GM18505 (cell line): ENCODE measurements around the gene PAQR7.

Experiments used
- ATAC-seq: cut with Tn5 transposase; IDR thresholded peaks from one replicate; pipeline ENCODE4 v1.9.1; 2021; ENCODE audit not compliant: unreplicated experiment
- POLR2A ChIP-seq: IDR thresholded peaks from 4 replicates; pipeline ENCODE4 v1.6.1; 2011; ENCODE audit warnings: borderline replicate concordance; ENCODE audit not compliant: insufficient read depth, insufficient read length; ENCODE audit errors: extremely low read depth

The PAQR7 gene, protein sequence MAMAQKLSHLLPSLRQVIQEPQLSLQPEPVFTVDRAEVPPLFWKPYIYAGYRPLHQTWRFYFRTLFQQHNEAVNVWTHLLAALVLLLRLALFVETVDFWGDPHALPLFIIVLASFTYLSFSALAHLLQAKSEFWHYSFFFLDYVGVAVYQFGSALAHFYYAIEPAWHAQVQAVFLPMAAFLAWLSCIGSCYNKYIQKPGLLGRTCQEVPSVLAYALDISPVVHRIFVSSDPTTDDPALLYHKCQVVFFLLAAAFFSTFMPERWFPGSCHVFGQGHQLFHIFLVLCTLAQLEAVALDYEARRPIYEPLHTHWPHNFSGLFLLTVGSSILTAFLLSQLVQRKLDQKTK

DNA sequence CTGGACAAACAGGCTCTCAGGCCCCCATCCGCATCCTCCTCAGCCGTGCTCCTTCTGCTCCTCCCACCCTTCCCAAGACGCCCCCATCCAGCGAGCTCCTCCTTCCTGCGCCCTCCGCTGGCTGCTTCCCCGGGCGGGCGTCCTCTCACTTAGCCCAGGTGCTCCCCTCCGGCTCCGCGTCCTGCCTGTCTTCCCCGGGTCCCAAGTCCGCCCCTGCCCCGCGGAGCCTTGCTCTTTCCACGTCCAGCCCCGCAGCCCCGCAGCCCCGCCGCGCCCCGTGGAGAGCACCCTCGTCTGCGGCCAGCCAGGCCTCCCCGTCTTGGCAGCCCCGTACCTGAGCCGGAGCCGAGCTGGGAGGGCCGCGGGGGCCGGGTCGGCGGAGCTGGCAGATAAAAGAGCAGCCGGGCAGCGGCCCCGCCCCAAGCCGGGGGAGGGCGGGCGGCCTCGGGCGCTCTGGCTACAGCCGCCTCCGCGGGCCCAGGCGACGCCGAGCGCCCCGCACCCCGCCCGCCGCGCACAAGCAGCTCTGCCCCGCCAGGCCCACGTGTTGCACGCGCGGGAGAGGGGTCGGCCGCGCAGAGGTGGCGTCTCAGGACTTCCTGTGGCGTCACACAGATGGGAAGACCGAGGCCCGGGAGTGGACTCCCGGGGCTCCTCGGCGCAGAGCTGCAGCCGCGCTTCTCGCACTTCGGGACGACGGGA lies at the start of gene PAQR7:
Gene PAQR7, minus strand, starts transcription at position 555 of the 702 bp plus-strand sequence. CDS start 11,869 bp downstream, outside the sequence.
- ATAC-seq: no peak
- peak; percentile 51 for TF ChIP-seq POLR2A

DNA sequence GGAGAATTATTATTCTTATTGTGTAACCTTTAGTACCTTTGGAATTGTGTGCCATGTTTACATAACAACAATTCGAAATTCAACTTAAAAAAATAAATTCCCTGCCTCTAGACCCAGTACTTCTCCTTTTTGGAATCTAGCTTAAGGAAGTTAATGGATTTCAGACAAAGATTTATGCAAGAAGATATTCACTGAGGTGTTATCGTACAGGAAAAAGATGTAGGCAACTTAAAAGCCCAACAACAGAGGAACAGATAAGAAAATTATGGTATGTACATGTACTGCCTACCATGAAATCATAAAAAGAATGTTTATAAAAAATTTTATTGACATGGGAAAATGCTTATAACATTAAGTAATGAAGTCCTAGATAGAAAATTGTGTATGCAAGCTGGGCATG lies 48.9 kb upstream of the PAQR7 start:
- ATAC-seq: no peak
- no peak for TF ChIP-seq POLR2A

DNA sequence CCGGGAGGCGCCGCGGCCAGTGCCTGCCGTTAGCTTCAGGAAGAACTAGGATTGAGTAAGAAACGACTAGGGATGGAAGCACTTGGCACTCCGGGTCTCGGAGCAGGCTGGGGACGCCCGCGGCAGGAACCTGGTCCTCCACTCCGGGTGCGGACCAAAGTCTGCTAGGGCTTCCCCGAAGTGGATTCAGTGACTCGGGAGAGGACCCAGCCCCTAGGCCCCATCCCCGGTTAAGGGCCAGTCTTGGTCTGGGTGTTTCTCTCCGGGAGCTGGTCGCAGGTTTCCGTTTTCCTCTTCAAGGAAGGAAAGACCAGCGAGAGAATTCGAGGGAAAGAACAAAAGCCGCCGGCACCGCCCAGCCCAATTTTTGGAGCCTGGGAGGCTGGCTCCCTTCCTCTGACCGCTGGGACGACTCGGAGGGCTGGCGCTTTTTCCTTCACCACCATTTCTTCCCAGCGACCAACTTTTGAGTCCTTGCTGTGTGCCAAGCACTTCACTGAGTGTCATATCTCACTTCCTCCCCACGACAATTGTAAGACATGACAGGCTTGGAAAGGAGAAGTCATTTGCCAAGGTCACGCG lies 47.6 kb upstream of the PAQR7 start:
- TF ChIP-seq POLR2A: no peak
- ATAC-seq: no peak

DNA sequence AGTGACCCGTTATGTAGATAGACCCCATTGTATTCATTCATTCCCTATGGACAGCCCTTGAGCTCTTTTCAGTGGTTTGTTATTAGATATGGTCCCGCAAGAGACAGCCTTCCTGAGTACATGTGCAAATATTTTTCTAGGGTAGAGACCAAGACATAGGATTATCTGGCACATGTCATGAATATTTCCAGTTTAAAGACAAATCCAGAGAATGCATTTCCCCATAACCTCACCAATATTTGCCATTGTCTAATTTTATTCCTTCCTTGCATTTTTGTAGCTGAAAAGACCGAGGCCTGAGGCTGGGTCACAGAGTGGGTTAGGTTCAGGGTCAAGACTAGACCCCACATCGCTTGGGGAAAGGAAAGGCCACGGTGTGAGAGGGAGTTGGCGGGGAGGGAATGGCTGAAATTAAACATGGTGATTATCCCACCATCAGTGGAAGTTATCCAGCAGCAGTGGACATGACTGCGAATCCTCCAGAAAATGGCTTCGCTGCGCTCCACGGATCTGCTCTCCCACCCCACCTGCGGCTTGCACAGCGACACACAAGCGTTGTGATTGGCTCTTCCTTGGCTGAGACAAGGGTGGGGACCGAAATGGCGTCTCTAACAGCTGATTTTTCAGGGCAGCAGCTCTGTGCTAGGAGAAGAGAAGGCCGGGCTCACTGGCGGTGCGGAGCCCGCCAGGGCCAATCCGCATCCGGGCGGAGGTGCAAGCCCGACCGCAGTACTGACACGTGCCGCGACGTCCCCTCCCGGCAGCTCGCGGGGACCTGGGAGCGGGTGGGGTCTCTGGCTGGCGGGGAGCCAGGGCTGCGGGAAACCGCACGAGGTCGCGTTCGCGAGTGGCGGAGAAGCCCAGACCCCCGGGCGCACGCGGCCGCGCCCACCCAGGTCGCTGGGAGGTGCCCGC lies 46.8 kb upstream of the PAQR7 start:
- no peak for TF ChIP-seq POLR2A
- ATAC-seq: no peak

DNA sequence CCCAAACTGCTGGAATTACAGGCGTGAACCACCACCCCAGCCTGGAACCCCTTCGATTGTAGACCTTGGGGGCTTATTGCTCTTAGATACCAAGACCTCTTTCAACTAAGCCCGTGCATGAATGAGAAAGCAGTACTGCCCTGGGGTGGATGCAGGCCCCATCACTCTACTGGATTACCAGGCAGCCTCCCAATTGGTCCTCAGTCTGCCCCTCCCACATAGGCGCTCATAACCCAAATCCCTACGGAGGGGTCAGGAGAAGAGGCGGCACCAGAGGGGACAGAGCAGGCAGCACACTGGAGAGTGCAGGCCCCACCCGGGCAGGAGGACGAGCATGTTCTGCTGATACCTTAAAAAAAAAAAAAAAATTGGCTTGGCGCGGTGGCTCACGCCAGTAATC lies 43.1 kb upstream of the PAQR7 start:
- TF ChIP-seq POLR2A: no peak
- ATAC-seq: no peak

DNA sequence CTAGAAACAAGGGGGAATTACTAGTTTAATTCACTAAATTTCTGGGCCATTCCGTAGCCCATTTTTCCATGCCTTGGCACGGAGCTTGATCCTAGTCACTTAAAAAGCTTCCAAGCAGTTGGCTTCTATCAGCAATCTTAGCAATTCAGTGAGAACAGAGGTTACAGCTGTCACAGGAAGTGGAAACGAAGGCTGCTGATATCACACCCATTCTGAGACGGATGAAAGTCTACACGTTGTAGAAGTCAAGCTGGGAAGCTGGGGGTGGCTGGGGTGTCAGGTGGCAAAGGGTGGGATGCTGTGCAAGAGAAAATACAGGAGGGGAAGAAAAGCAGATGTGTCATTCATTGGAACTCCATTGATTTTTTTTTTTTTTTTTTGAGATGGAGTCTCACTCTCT lies 42.5 kb upstream of the PAQR7 start:
- no peak for TF ChIP-seq POLR2A
- no peak for ATAC-seq

DNA sequence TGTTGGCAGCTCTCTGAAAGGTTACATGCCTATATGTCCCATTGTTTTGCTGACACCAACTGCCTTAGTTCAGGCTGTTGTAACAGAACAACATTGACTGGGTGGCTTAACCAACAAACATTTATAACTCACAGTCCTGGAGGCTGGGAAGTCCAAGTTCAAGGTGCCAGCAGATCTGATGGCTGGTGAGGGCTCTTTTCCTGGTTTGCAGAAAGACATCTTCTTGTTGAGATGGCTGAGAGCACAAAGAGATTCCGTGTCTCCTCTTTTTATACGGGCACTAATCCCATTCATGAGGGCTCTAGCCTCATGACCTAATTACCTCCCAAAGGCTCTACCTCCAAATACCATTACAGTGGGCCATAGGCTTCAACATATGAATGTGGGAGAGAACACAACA lies 41.0 kb upstream of the PAQR7 start:
- no peak for TF ChIP-seq POLR2A
- no peak for ATAC-seq

DNA sequence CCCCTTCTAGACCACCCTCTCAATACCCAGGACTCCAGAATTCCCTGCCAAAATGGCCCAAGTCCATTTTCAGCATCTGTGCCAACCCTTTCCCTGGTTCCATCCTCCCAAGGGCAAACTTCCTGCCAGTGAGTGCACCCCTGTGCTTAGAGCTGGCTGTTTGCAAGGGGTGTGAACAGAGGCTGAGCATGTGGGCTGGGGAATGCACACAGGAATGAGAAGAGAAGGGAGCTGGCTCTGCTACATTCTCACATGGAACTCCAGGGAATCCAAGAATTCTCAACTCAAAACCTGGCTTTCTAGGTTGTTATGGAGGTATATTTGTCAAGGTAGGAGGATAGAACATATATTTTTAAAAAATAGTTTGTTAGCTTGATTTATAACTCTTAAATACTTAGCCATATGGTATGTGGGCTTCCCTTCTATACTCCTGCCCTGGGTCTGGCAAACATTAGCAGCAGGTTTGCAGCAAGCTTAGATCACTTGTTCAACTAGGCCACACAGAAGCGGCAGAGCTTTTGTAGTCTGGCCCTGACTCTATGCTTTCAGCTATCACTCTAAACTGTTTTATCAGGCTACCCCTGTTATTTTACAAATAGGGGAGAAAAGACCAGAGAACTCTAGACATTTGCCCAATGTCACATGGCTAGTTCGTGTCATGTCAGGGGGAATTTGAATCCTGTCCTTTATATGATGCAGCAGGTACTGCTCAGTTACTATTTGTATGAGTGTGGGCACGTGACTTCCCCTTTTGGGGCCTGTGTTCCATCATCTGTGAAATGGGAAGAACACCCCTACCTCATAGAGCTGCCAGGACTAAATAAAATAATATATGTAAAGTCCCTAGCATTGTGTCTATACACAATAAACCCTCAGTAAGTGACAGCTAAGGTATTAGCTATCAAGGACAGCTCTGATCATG lies 38.8 kb upstream of the PAQR7 start:
- ATAC-seq: no peak

DNA sequence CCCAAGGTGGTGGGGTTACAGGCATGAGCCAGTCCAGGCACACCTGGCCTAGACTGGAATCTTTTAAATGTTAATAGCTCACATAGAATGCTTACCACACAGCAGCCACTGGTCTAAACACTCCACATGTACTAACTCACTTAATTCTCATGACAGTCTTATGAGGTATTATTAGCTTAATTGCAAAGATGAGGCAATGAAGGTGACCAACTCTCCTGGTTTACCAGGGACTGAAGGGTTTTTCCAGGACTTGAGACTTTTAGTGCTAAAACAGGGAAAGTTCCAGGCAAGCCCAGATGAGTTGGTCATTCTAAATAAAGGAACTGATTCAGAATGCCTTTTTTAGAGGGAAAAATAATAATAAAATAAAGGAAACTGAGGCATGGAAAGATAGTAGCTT lies 37.7 kb upstream of the PAQR7 start:
- no peak for ATAC-seq
- no peak for TF ChIP-seq POLR2A

More for the DNA sequence above, 38.8 kb upstream of the PAQR7 start:
- no peak for TF ChIP-seq POLR2A

DNA sequence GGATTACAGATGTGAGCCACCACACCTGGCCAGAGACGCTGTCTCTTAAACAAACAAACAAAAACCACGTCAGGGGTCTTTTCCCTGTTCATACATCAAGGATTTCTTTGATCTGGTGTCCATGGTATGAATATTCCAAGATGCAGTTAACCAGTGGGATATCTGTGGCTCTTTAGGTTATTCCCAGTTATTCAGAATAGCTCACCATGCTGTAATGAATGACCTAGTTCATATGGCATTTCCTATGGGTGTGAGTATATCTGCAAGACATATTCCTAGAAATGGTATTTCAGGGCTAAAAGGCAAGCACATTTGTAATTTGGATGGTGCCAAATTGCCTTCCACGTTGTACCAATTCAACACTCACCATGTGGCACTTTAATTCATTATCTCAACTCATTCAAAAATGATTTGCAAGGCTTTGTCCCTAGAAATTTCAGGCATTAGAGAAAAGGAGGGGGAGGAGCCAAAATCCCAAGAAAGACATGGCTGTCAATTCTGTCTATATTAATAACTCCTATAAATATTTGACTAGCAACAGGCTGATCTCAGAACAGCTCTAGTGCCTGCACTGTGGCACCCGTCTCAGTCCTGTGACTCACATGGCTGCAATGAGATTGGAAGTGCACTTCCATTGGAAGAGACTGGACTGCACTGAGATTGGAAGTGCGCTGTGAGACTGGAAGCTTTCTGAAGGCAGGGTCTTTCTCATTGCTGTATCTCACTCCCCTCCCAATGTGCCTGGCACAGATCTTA lies 36.7 kb upstream of the PAQR7 start:
- no peak for ATAC-seq
- no peak for TF ChIP-seq POLR2A

DNA sequence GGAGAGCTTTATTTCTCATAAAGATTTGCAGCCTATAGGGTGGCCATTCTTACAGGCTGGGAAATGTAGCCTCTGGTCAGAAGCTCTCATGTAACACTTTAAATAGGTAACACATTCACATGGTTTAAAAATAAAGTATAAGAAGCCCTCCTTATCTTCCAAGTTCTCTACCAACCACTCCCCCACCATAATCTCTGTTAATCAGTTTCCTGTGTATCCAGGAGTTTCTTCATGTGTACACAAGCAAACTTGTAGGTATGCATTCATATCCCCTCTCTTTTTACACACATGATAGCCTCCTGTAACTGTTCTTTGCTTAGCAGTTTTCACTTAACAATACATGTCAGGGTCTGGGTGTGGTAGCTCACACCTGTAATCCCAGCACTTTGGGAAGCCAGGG lies 35.7 kb upstream of the PAQR7 start:
- no peak for TF ChIP-seq POLR2A
- no peak for ATAC-seq
